Heart right ventricle (tissue), 16 donors: Measurements from ENCODE around the gene STK11. TPM values are rescaled to one million over a fixed set of nuclear protein-coding genes. Genes with fewer than 3 reads are reported as not detected.

ENCODE experiments used
- ATAC-seq, 8 donors: fragments of 200-7000 bp; cut with Tn5 transposase; one replicate each; pipeline ENCODE4 v1.9.1; 2020; ENCODE audit warnings: mild to moderate bottlenecking in 8 of 8, moderate library complexity in 8 of 8, moderate number of reproducible peaks in 1 of 8
- DNase-seq, 2 donors: peaks; one replicate each; pipeline ENCODE4 v3.0.0-alpha.2; 2020
- H3K27ac ChIP-seq, 10 donors: fragments of 200-600 bp; sonication (generic) in 2 of 10; one replicate each; pipeline versions ENCODE4 v1.5.0 to v1.8.0; 2020 to 2022; ENCODE audit warnings: mild to moderate bottlenecking in 3 of 10
- H3K27me3 ChIP-seq, 7 donors: fragments of 200-600 bp; one replicate each; pipeline ENCODE4 v1.8.0; 2021 to 2022; ENCODE audit warnings: mild to moderate bottlenecking in 2 of 7
- H3K36me3 ChIP-seq, 9 donors: fragments of 200-600 bp; sonication (generic) in 1 of 9; one replicate each; pipeline versions ENCODE4 v1.5.0 to v1.8.0; 2020 to 2022; ENCODE audit warnings: mild to moderate bottlenecking in 2 of 9
- H3K4me1 ChIP-seq, 9 donors: fragments of 200-600 bp; sonication (generic) in 1 of 9; one replicate each; pipeline versions ENCODE4 v1.5.0 to v1.8.0; 2020 to 2022; ENCODE audit warnings: mild to moderate bottlenecking in 4 of 9
- H3K4me3 ChIP-seq, 10 donors: fragments of 200-600 bp; sonication (generic) in 2 of 10; one replicate each; pipeline versions ENCODE4 v1.5.0 to v1.8.0; 2020 to 2022; ENCODE audit warnings: mild to moderate bottlenecking in 7 of 10, moderate library complexity in 2 of 10
- H3K9me3 ChIP-seq, 11 donors: fragments of 200-600 bp in 10 of 11; sonication (generic) in 2 of 11; one replicate each; pipeline versions ENCODE4 v1.5.0 to v1.8.0; 2013 to 2022; ENCODE audit warnings: mild to moderate bottlenecking in 2 of 11, control low read depth in 1 of 11, moderate library complexity in 1 of 11
- CTCF ChIP-seq, 9 donors: fragments of 200-600 bp; sonication (generic) in 2 of 9; IDR thresholded peaks; one replicate each; pipeline versions ENCODE4 v1.5.0 to v1.8.0; 2021 to 2022; ENCODE audit warnings: antibody characterized with exemption in 9 of 9, mild to moderate bottlenecking in 5 of 9, moderate library complexity in 1 of 9
- WGBS, 2 donors: extraction: QIAGEN DNeasy Blood & Tissue Kit; methylation state at CpG; one replicate each; pipeline ENCODE4 v1.1.7; 2013; ENCODE audit warnings: inconsistent platforms in 1 of 2; 5-methylcytosine and 5-hydroxymethylcytosine counted together
- intact Hi-C, 10 donors: fragments of 100-400 bp; cut with DNase I; formaldehyde crosslinking; loops; one replicate each; pipeline versions ENCODE4 v1.11.1 to v1.14.2; 2022
- polyA plus RNA-seq, 2 donors: library from polyadenylated mRNA; stranded (reverse); fragments of 200-250 nt; gene quantifications; one replicate each; pipeline ENCODE4 v1.2.3, GENCODE V29; 2013
- total RNA-seq, 10 donors: library from RNA; stranded (reverse); fragmentation: NEBNext Ultra II Directional in 3 of 10; extraction: Animal tissue kit (Norgen Biotek cat#: 25700) in 3 of 10; gene quantifications; one replicate each; pipeline versions ENCODE4 v1.2.1 to v1.2.4, GENCODE V29; 2021 to 2023
- donor health status: Arrhythmogenic right ventricular cardiomyopathy.
- donor health status: ischemic (EF 13 %, LVEDD 7.1; RV severe dilation, severe dysfunction).
- donor health status: healthy with polysubstance abuse.
- donor health status: DM: no; HTN: yes; CAD: no.
- donor health status: DM: no; HTN: no; CAD: no.
- donor health status: ischemic (EF 25% LVEDD 6.9; RV normal size, moderate dysfunction).
- donor health status: ischemic (EF 25% LVEDD 5.7; RV mildly dilated, moderate dysfunction).
- donor health status: healthy.
- donor health status: DM: yes; HTN: yes; CAD: no.
- donor health status: Ischemic cardiomyopathy.
- donor health status: ischemic (EF 35%, LVEDD 5.7; RV mildly dilated, moderate dysfunction).
- donor health status: nonischemic (EF 11% LVEDD 7.7; RV severe dilation, severe dysfunction).
- donor health status: DM: yes; HTN: yes; CAD: no.
- donor health status: PGD.
- donor health status: ischemic (EF 29% LVEDD 5.4; RV normal size, mild dysfunction).
- donor health status: nonischemic (EF 23%, LVEDD 6.1; RV moderate dilation, normal function).

Gene STK11
- total and polyA plus RNA-seq, 12 donors, result 41.1 to 71.6 (median 46.6) TPM

- intact Hi-C loops, result loop anchor here in 1 of 10 donors (10.0 kb wide), 1 partner anchor 310 kb away; the partner anchor contains the start of gene ARID3A
- no peaks in the 10 kb centered on the region for H3K9me3 ChIP-seq
- no peak for TF ChIP-seq CTCF (IDR thresholded peaks at IDR 0.05)
- peaks cover 0 to 6% (median 0%) of the 10 kb centered on the region in 9 donors for H3K36me3 ChIP-seq
- H3K27ac ChIP-seq, result no peak overlapping the region
- ATAC-seq, result no peak
- peaks cover 10 to 40% (median 26%) of the 10 kb centered on the region in 9 donors for H3K4me1 ChIP-seq
- H3K27me3 ChIP-seq, result peaks cover 0 to 24% (median 0%) of the 10 kb centered on the region in 7 donors
- no peak overlapping the region for H3K4me3 ChIP-seq
- DNase-seq, result no peak
- 94 to 96% methylated on average over 44 to 45 of the region's 45 CpGs for WGBS, 2 donors
Measured at GRCh38 chr19:1234051-1234954, 28.7 kb downstream of the STK11 start.

- no peaks in the 10 kb centered on the region for H3K9me3 ChIP-seq
- intact Hi-C loops, result loop anchor here in 1 of 10 donors (10.0 kb wide), 1 partner anchor 310 kb away; the partner anchor contains the start of gene ARID3A
- no peak overlapping the region for H3K4me3 ChIP-seq
- no peak for TF ChIP-seq CTCF (IDR thresholded peaks at IDR 0.05)
- DNase-seq (no peak), ATAC-seq (no peak)
- H3K27me3 ChIP-seq, result peaks cover 0 to 24% (median 0%) of the 10 kb centered on the region in 7 donors
- H3K4me1 ChIP-seq, result peaks cover 14 to 47% (median 31%) of the 10 kb centered on the region in 9 donors
- H3K27ac ChIP-seq, result no peak overlapping the region
- peaks cover 0 to 6% (median 0%) of the 10 kb centered on the region in 9 donors for H3K36me3 ChIP-seq
- 94 to 96% methylated on average over 40 to 43 of the region's 43 CpGs for WGBS, 2 donors
Measured at GRCh38 chr19:1234955-1235380, 29.4 kb downstream of the STK11 start.

- no peak for TF ChIP-seq CTCF (IDR thresholded peaks at IDR 0.05)
- Histone ChIP-seq H3K27me3 (peaks cover 0 to 24% (median 0%) of the 10 kb centered on the region in 7 donors), H3K4me3 (no peak overlapping the region), H3K36me3 (peaks cover 0 to 6% (median 0%) of the 10 kb centered on the region in 9 donors), H3K27ac (no peak overlapping the region), H3K9me3 (no peaks in the 10 kb centered on the region), H3K4me1 (peaks cover 19 to 54% (median 38%) of the 10 kb centered on the region in 9 donors)
- intact Hi-C loops, result loop anchor here in 1 of 10 donors (10.0 kb wide), 1 partner anchor 311 kb away; the partner anchor contains the start of gene ARID3A
- DNase-seq (no peak), ATAC-seq (no peak)
- 86 to 88% methylated on average over 39 of the region's 39 CpGs for WGBS, 2 donors
Measured at GRCh38 chr19:1235625-1236538, 30.3 kb downstream of the STK11 start.
